ENCODE results near the gene EFCAB11. TPM values are rescaled to one million over a fixed set of nuclear protein-coding genes. Genes with fewer than 3 reads are reported as not detected.

EFCAB11 gene
- total RNA-seq, 2 donors from 2014 or later, result 8.2 to 9.6 TPM

- intact Hi-C loops (cut with DNase I), result no loop called here
- Histone ChIP-seq H3K4me3 (no peak overlapping the region), H3K4me1 (replicated peaks) (no peaks in the 10 kb centered on the region), H3K9me3 (no peaks in the 10 kb centered on the region), H3K36me3 (no peaks in the 10 kb centered on the region), H3K27ac (no peak overlapping the region), H3K27me3 (replicated peaks; ENCODE audit: insufficient read depth) (no peaks in the 10 kb centered on the region)
- no peak for TF ChIP-seq POLR2A (IDR thresholded peaks at IDR 0.05)
- TF ChIP-seq, protein P1, sequence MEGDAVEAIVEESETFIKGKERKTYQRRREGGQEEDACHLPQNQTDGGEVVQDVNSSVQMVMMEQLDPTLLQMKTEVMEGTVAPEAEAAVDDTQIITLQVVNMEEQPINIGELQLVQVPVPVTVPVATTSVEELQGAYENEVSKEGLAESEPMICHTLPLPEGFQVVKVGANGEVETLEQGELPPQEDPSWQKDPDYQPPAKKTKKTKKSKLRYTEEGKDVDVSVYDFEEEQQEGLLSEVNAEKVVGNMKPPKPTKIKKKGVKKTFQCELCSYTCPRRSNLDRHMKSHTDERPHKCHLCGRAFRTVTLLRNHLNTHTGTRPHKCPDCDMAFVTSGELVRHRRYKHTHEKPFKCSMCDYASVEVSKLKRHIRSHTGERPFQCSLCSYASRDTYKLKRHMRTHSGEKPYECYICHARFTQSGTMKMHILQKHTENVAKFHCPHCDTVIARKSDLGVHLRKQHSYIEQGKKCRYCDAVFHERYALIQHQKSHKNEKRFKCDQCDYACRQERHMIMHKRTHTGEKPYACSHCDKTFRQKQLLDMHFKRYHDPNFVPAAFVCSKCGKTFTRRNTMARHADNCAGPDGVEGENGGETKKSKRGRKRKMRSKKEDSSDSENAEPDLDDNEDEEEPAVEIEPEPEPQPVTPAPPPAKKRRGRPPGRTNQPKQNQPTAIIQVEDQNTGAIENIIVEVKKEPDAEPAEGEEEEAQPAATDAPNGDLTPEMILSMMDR (IDR thresholded peaks at IDR 0.05), result no peak
- TF ChIP-seq POLR2AphosphoS5 (IDR thresholded peaks at IDR 0.05), result no peak
- WGBS, result 62% methylated on average over 4 of the region's 4 CpGs
- DNase-seq (ENCODE audit: low spot score), result no peak
These were observed 96.4 kb downstream of the EFCAB11 start for GRCh38 chr14:89858089-89858488.

DNA sequence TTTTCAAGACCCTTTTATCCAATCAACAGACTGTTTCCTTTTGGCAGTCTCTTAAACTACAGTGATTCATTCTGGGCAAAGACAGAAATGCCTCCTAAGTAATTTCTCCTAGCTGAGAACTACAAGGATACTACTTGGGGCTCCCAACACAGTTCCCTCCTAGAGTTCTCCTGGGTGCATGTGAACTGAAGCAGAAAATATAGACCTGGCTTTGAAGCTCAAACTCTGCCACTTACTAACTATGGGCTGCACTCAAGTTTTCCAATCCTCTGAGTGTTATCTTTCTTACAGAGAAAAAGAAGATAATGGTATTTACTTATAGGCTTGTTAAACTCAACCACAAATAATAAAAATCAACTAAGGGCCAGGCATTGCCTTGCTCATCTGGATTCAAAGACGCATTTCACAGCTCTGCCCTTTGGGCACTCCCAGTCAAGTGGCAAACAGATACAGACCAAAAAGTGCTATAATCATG lies 97.6 kb downstream of the EFCAB11 start:
- 50% methylated on average over 1 of the region's 1 CpG for WGBS
- Histone ChIP-seq H3K4me3 (no peak overlapping the region), H3K36me3 (no peaks in the 10 kb centered on the region), H3K27me3 (replicated peaks; ENCODE audit: insufficient read depth) (no peaks in the 10 kb centered on the region), H3K4me1 (replicated peaks) (no peaks in the 10 kb centered on the region), H3K27ac (no peak overlapping the region), H3K9me3 (no peaks in the 10 kb centered on the region)
- DNase-seq (ENCODE audit: low spot score), result no peak
- intact Hi-C loops (cut with DNase I), result no loop called here
- peak; percentile 30 for TF ChIP-seq POLR2AphosphoS5 (IDR thresholded peaks at IDR 0.05)
- TF ChIP-seq, protein P1 (IDR thresholded peaks at IDR 0.05), result no peak

GRCh38 chr14:89855961-89856656 lies 98.4 kb downstream of the EFCAB11 start:
- H3K4me1 ChIP-seq (replicated peaks), result no peaks in the 10 kb centered on the region
- no peaks in the 10 kb centered on the region for H3K36me3 ChIP-seq
- WGBS, result 86% methylated on average over 8 of the region's 8 CpGs
- H3K27ac ChIP-seq, result no peak overlapping the region
- no peak overlapping the region for H3K4me3 ChIP-seq
- H3K27me3 ChIP-seq (replicated peaks; ENCODE audit: insufficient read depth), result no peaks in the 10 kb centered on the region
- TF ChIP-seq POLR2A (IDR thresholded peaks at IDR 0.05) (no peak), POLR2AphosphoS5 (IDR thresholded peaks at IDR 0.05) (no peak)
- TF ChIP-seq, protein P1 (IDR thresholded peaks at IDR 0.05), result no peak
- H3K9me3 ChIP-seq, result no peaks in the 10 kb centered on the region
- intact Hi-C loops (cut with DNase I), result no loop called here
- DNase-seq (ENCODE audit: low spot score), result no peak

- Histone ChIP-seq H3K9me3 (no peaks in the 10 kb centered on the region), H3K36me3 (no peaks in the 10 kb centered on the region), H3K27ac (no peak overlapping the region), H3K4me3 (no peak overlapping the region), H3K27me3 (replicated peaks; ENCODE audit: insufficient read depth) (no peaks in the 10 kb centered on the region), H3K4me1 (replicated peaks) (no peaks in the 10 kb centered on the region)
- WGBS, result 78% methylated on average over 8 of the region's 8 CpGs
- no peak for DNase-seq (ENCODE audit: low spot score)
- intact Hi-C loops (cut with DNase I), result no loop called here
- no peak for TF ChIP-seq POLR2AphosphoS5 (IDR thresholded peaks at IDR 0.05)
- TF ChIP-seq, protein P1 (IDR thresholded peaks at IDR 0.05), result no peak
- TF ChIP-seq POLR2A (IDR thresholded peaks at IDR 0.05), result no peak
These were observed 100.4 kb downstream of the EFCAB11 start for GRCh38 chr14:89853936-89854693.
